ENCODE data around the gene TMEM37.

TMEM37 gene

GRCh38 chr2:119466373-119466772, 34.7 kb downstream of the TMEM37 start:
- H3K4me3 ChIP-seq (ENCODE audit: low read length), result no peak overlapping the region
- no peak for TF ChIP-seq CTCF (conservative IDR thresholded peaks at IDR 0.05; ENCODE audit: low read depth, low read length)
- no peak for DNase-seq (ENCODE audit: low read depth)

GRCh38 chr2:119468154-119468955, 36.7 kb downstream of the TMEM37 start:
- TF ChIP-seq CTCF (conservative IDR thresholded peaks at IDR 0.05; ENCODE audit: low read depth, low read length), result no peak
- DNase-seq (ENCODE audit: low read depth), result no peak
- no peak overlapping the region for H3K4me3 ChIP-seq (ENCODE audit: low read length)

- DNase-seq (ENCODE audit: low read depth), result no peak
- no peak overlapping the region for H3K4me3 ChIP-seq (ENCODE audit: low read length)
- TF ChIP-seq CTCF (conservative IDR thresholded peaks at IDR 0.05; ENCODE audit: low read depth, low read length), result no peak
Measured at GRCh38 chr2:119469131-119469530, 37.5 kb downstream of the TMEM37 start.

- H3K4me3 ChIP-seq (ENCODE audit: low read length), result no peak overlapping the region
- TF ChIP-seq CTCF (conservative IDR thresholded peaks at IDR 0.05; ENCODE audit: low read depth, low read length), result no peak
- DNase-seq (ENCODE audit: low read depth), result no peak
Measured at GRCh38 chr2:119469661-119470297, 38.1 kb downstream of the TMEM37 start.

- DNase-seq (ENCODE audit: low read depth), result no peak
- no peak for TF ChIP-seq CTCF (conservative IDR thresholded peaks at IDR 0.05; ENCODE audit: low read depth, low read length)
- H3K4me3 ChIP-seq (ENCODE audit: low read length), result no peak overlapping the region
Measured at GRCh38 chr2:119472749-119473148, 41.1 kb downstream of the TMEM37 start.

GRCh38 chr2:119473621-119474370, 42.1 kb downstream of the TMEM37 start:
- TF ChIP-seq CTCF (conservative IDR thresholded peaks at IDR 0.05; ENCODE audit: low read depth, low read length), result no peak

More at GRCh38 chr2:119473621-119474370, 42.1 kb downstream of the TMEM37 start:
- H3K4me3 ChIP-seq (ENCODE audit: low read length), result no peak overlapping the region
- no peak for DNase-seq (ENCODE audit: low read depth)
